Smooth muscle cell (in vitro differentiated cells): Measurements from ENCODE around the gene UBN2. TPM values are rescaled to one million over a fixed set of nuclear protein-coding genes. Genes with fewer than 3 reads are reported as not detected.

Experiments
- DNase-seq: peaks from one replicate; lab custom pipeline; 2025; ENCODE audit not compliant: unreplicated experiment; lab: John Stamatoyannopoulos, UW
- H2AFZ ChIP-seq: fragments of 200-600 bp; sonication (generic); 2 replicates; pipeline ENCODE4 v1.6.0; 2016; ENCODE audit warnings: antibody characterized with exemption, low read depth, mild to moderate bottlenecking
- H3F3A ChIP-seq: fragments of 200-600 bp; sonication (generic); 2 replicates; pipeline ENCODE4 v1.6.0; 2017; ENCODE audit warnings: antibody characterized with exemption, low read depth
- H3K27ac ChIP-seq: fragments of 200-600 bp; sonication (generic); 2 replicates; pipeline ENCODE4 v1.5.1; 2016; ENCODE audit warnings: low read depth, mild to moderate bottlenecking
- H3K27me3 ChIP-seq: fragments of 200-600 bp; sonication (generic); 2 replicates; pipeline ENCODE4 v1.6.1; 2016; ENCODE audit warnings: low read depth, mild to moderate bottlenecking
- H3K36me3 ChIP-seq: fragments of 200-600 bp; sonication (generic); 2 replicates; pipeline ENCODE4 v1.5.1; 2016; ENCODE audit warnings: low read depth
- H3K4me1 ChIP-seq: fragments of 200-600 bp; sonication (generic); 2 replicates; pipeline ENCODE4 v1.5.1; 2016; ENCODE audit warnings: low read depth
- H3K4me2 ChIP-seq: fragments of 200-600 bp; sonication (generic); 2 replicates; pipeline ENCODE4 v1.6.0; 2016; ENCODE audit warnings: mild to moderate bottlenecking
- H3K4me3 ChIP-seq: fragments of 200-600 bp; sonication (generic); 2 replicates; pipeline ENCODE4 v1.5.1; 2016; ENCODE audit warnings: mild to moderate bottlenecking
- H3K79me2 ChIP-seq: fragments of 200-600 bp; sonication (generic); 2 replicates; pipeline ENCODE4 v1.6.0; 2016; ENCODE audit warnings: low read depth, mild to moderate bottlenecking
- H3K9ac ChIP-seq: fragments of 200-600 bp; sonication (generic); 2 replicates; pipeline ENCODE4 v1.6.0; 2016; ENCODE audit warnings: low read depth
- H3K9me3 ChIP-seq: fragments of 200-600 bp; sonication (generic); replicated peaks from 2 replicates; pipeline ENCODE4 v1.5.1; 2016; ENCODE audit warnings: low read depth
- H4K20me1 ChIP-seq: fragments of 200-600 bp; sonication (generic); 2 replicates; pipeline ENCODE4 v1.6.0; 2016; ENCODE audit warnings: low read depth
- CTCF ChIP-seq: fragments of 200-600 bp; sonication (generic); IDR thresholded peaks from 2 replicates; pipeline ENCODE4 v1.5.1; 2017; ENCODE audit warnings: borderline replicate concordance, mild to moderate bottlenecking, antibody characterized with exemption; ENCODE audit not compliant: insufficient read depth, poor library complexity, severe bottlenecking
- WGBS: methylation state at CpG from one replicate; pipeline ENCODE4 v1.1.7; 2016; ENCODE audit warnings: low lambda C conversion rate; 5-methylcytosine and 5-hydroxymethylcytosine counted together
- polyA plus RNA-seq: library from polyadenylated mRNA; unstranded; fragments of >200 nt; fragmentation: Nextera tagmentation; extraction: Ambion mirVana; gene quantifications from 2 replicates; pipeline ENCODE4 v1.2.1, GENCODE V29; 2016
- total RNA-seq: library from RNA; depleted of rRNA; stranded (reverse); fragments of >200 nt; gene quantifications from 2 replicates; pipeline ENCODE4 v1.2.3, GENCODE V29; 2014

The UBN2 gene
- total and polyA plus RNA-seq, 2 experiments from 2014 or later, result 2.5 to 13.4 TPM

- Histone ChIP-seq H3K4me1 (peaks cover 14% of the 10 kb centered on the region), H3K27ac (peak overlapping the region; percentile 89), H3K4me3 (peak overlapping the region; percentile 96), H3K4me2 (peak overlapping the region; percentile 99), H3K9ac (peak overlapping the region; percentile 91), H3K9me3 (no peaks in the 10 kb centered on the region), H4K20me1 (peaks cover 48% of the 10 kb centered on the region), H3K79me2 (peaks cover 50% of the 10 kb centered on the region), H3K36me3 (no peaks in the 10 kb centered on the region), H3F3A (no peaks in the 10 kb centered on the region), H2AFZ (peak overlapping the region; percentile 98), H3K27me3 (no peaks in the 10 kb centered on the region)
- no peak for TF ChIP-seq CTCF
- peak; percentile 36 for DNase-seq
- WGBS, result under 1% methylated on average over 49 of the region's 101 CpGs
These were observed 708 bp downstream of the UBN2 start for GRCh38 chr7:139231513-139232376.

GRCh38 chr7:139232377-139232717 is 1.3 kb downstream of the UBN2 start:
- H3K9ac ChIP-seq, result peak overlapping the region; percentile 71
- peak overlapping the region; percentile 32 for H3K27ac ChIP-seq
- peaks cover 52% of the 10 kb centered on the region for H4K20me1 ChIP-seq
- H3K36me3 ChIP-seq, result no peaks in the 10 kb centered on the region
- peak overlapping the region; percentile 96 for H3K4me3 ChIP-seq
- no peaks in the 10 kb centered on the region for H3K27me3 ChIP-seq
- WGBS, result 2% methylated on average over 8 of the region's 8 CpGs
- H3K4me2 ChIP-seq, result peak overlapping the region; percentile 99
- H3K4me1 ChIP-seq, result peaks cover 14% of the 10 kb centered on the region
- no peaks in the 10 kb centered on the region for H3K9me3 ChIP-seq
- TF ChIP-seq CTCF, result no peak
- H3F3A ChIP-seq, result no peaks in the 10 kb centered on the region
- H2AFZ ChIP-seq, result peak overlapping the region; percentile 47
- no peak for DNase-seq
- H3K79me2 ChIP-seq, result peaks cover 56% of the 10 kb centered on the region

GRCh38 chr7:139232904-139233303 is 1.9 kb downstream of the UBN2 start:
- H3K4me1 ChIP-seq, result peaks cover 14% of the 10 kb centered on the region
- DNase-seq, result no peak
- H4K20me1 ChIP-seq, result peaks cover 52% of the 10 kb centered on the region
- H3K9ac ChIP-seq, result no peak overlapping the region
- peak overlapping the region; percentile 99 for H3K4me2 ChIP-seq
- WGBS, result 39% methylated on average over 2 of the region's 2 CpGs
- no peak for TF ChIP-seq CTCF
- no peaks in the 10 kb centered on the region for H3K27me3 ChIP-seq
- peaks cover 56% of the 10 kb centered on the region for H3K79me2 ChIP-seq
- peak overlapping the region; percentile 96 for H3K4me3 ChIP-seq
- H3K36me3 ChIP-seq, result peaks cover 4% of the 10 kb centered on the region
- no peak overlapping the region for H3K27ac ChIP-seq
- no peak overlapping the region for H2AFZ ChIP-seq
- H3K9me3 ChIP-seq, result no peaks in the 10 kb centered on the region
- no peaks in the 10 kb centered on the region for H3F3A ChIP-seq

GRCh38 chr7:139241258-139241657 is 10.2 kb downstream of the UBN2 start:
- peaks cover 14% of the 10 kb centered on the region for H3K36me3 ChIP-seq
- no peak for TF ChIP-seq CTCF
- H3K4me1 ChIP-seq, result no peaks in the 10 kb centered on the region
- H3K79me2 ChIP-seq, result peaks cover 11% of the 10 kb centered on the region
- peaks cover 24% of the 10 kb centered on the region for H4K20me1 ChIP-seq
- H3K9me3 ChIP-seq, result no peaks in the 10 kb centered on the region
- no peak overlapping the region for H3K27ac ChIP-seq
- H3K4me3 ChIP-seq, result no peak overlapping the region
- H3K9ac ChIP-seq, result no peak overlapping the region
- DNase-seq, result no peak
- H3K4me2 ChIP-seq, result no peak overlapping the region
- H2AFZ ChIP-seq, result no peak overlapping the region
- no peaks in the 10 kb centered on the region for H3F3A ChIP-seq
- H3K27me3 ChIP-seq, result no peaks in the 10 kb centered on the region
